Right cardiac atrium (tissue), 5 donors: ENCODE results near the gene LRRC23. TPM values are rescaled to one million over a fixed set of nuclear protein-coding genes. Genes with fewer than 3 reads are reported as not detected.
"Not testable (repeated sequence)": the region's sequence is repeated elsewhere in the genome, so short reads cannot be mapped to it uniquely, and the experiment has no call there.

Source experiments
- ATAC-seq, 2 donors: fragments of 200-7000 bp; cut with Tn5 transposase; one replicate each; pipeline versions ENCODE4 v1.8.0 to v1.9.1; 2020; ENCODE audit warnings: moderate library complexity in 2 of 2, mild to moderate bottlenecking in 1 of 2
- DNase-seq, 3 donors: peaks; one replicate each; pipeline ENCODE4 v3.0.0-alpha.2; 2020
- H3K27ac ChIP-seq: one replicate; pipeline ENCODE4 v1.5.1; 2013; ENCODE audit warnings: mild to moderate bottlenecking, low read length, control low read depth, moderate library complexity
- H3K27me3 ChIP-seq: one replicate; pipeline ENCODE4 v1.6.1; 2013; ENCODE audit not compliant: control insufficient read depth, insufficient read depth
- H3K4me1 ChIP-seq: one replicate; pipeline ENCODE4 v1.6.1; 2013; ENCODE audit warnings: low read length; ENCODE audit not compliant: control insufficient read depth, insufficient read depth
- H3K4me3 ChIP-seq: one replicate; pipeline ENCODE4 v1.5.1; 2013; ENCODE audit warnings: low read length, control low read depth
- H3K9me3 ChIP-seq: one replicate; pipeline ENCODE4 v1.6.1; 2013; ENCODE audit warnings: low read length; ENCODE audit not compliant: control insufficient read depth
- WGBS: extraction: QIAGEN DNeasy Blood & Tissue Kit; methylation state at CpG from one replicate; pipeline ENCODE4 v1.1.7; 2013; 5-methylcytosine and 5-hydroxymethylcytosine counted together
- intact Hi-C, 4 donors: fragments of 100-400 bp; cut with DNase I; formaldehyde crosslinking; loops; one replicate each; pipeline versions ENCODE4 v1.11.0 to v1.14.0; 2022 to 2023
- polyA plus RNA-seq: library from polyadenylated mRNA; stranded (reverse); fragments of 200-250 nt; gene quantifications from one replicate; pipeline ENCODE4 v1.2.3, GENCODE V29; 2013
- total RNA-seq, 4 donors: library from RNA; stranded (reverse); fragmentation: NEBNext Ultra II Directional; extraction: Animal tissue kit (Norgen Biotek cat#: 25700); gene quantifications; one replicate each; pipeline ENCODE4 v1.2.1, GENCODE V29; 2021
- donor health status: healthy with polysubstance abuse.
- donor health status: DM: no; HTN: yes; CAD: no.
- donor health status: DM: no; HTN: no; CAD: no.
- donor health status: DM: no; HTN: yes; CAD: no; lungs with severe emphysema.
- donor health status: DM: yes; HTN: yes; CAD: no.

Gene LRRC23
- total and polyA plus RNA-seq, 5 donors = 11.4 to 15.0 (median 12.7) TPM

DNA sequence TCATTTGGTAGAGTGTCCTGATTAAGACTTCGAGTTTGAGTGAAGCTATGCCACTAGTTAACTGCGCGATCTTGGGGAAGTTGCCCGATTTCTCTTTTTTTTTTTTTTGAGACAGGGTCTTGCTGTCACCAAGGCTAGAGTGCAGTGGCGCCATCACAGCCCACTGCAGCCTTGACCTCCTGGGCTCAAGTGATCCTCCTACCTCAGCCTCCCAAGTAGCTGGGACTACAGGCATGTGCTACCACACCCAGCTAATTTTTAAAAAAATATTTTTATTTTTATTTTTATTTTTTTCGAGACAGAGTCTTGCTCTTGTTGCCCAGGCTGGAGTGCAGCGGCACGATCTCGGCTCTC lies 30.6 kb upstream of the LRRC23 start:
- H3K9me3 ChIP-seq, intact Hi-C loops, H3K4me1 ChIP-seq, H3K27me3 ChIP-seq, ATAC-seq: not testable (repeated sequence)
- DNase-seq = peak in 1 of 3 donors; percentile 60
- peak overlapping the region; percentile 76 for H3K27ac ChIP-seq
- H3K4me3 ChIP-seq = peak overlapping the region; percentile 73
- WGBS = 52% methylated on average over 9 of the region's 9 CpGs

DNA sequence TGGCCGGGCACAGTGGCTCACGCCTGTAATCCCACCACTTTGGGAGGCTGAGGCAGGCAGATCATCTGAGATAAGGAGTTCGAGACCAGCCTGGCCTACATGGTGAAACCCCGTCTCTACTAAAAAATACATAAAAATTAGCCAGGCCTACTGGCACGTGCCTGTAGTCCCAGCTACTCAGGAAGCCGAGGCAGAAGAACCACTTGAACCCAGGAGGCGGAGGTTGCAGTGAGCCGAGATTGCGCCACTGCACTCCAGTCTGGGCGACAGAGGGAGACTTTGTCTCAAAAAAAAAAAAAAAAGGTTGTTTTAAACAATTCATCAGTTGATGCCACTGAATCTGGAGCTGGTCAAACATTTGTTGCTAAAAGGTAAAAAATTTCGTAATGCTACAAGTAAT lies 24.8 kb upstream of the LRRC23 start:
- H3K27ac ChIP-seq, H3K4me1 ChIP-seq, intact Hi-C loops, DNase-seq, ATAC-seq, H3K27me3 ChIP-seq, H3K9me3 ChIP-seq, H3K4me3 ChIP-seq: not testable (repeated sequence)
- WGBS = 88% methylated on average over 11 of the region's 11 CpGs

GRCh38 chr12:6883252-6883651 lies 21.4 kb upstream of the LRRC23 start:
- no peak overlapping the region for H3K27ac ChIP-seq
- intact Hi-C loops = no loop called here
- no peaks in the 10 kb centered on the region for H3K4me1 ChIP-seq
- DNase-seq (no peak), ATAC-seq (no peak)
- no peaks in the 10 kb centered on the region for H3K27me3 ChIP-seq
- 99% methylated on average over 5 of the region's 5 CpGs for WGBS
- no peaks in the 10 kb centered on the region for H3K9me3 ChIP-seq
- no peak overlapping the region for H3K4me3 ChIP-seq

DNA sequence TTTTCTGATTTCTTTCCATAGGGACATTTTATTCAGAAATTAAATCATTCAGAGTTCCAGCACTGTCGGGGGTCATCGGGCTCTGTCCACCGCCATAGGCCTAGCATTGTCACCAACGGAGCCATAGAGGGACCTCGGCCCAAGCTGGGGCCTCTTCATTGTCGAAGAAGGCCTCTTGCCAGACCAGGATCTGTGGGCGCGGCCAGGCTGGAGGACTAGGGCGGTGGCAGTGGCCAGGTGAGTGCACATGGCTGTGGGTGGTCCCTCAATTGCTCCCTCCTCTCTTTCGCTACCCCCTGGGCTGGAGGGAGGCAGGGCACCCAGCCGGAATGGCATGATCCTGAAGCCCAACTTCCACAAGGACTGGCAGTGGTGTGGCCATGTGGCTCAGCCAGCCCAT lies 20.9 kb upstream of the LRRC23 start:
- intact Hi-C loops = no loop called here
- no peaks in the 10 kb centered on the region for H3K4me1 ChIP-seq
- H3K4me3 ChIP-seq = no peak overlapping the region
- H3K27ac ChIP-seq = no peak overlapping the region
- no peaks in the 10 kb centered on the region for H3K9me3 ChIP-seq
- 96% methylated on average over 11 of the region's 11 CpGs for WGBS
- ATAC-seq (no peak), DNase-seq (no peak)
- no peaks in the 10 kb centered on the region for H3K27me3 ChIP-seq

GRCh38 chr12:6884539-6884938 lies 20.1 kb upstream of the LRRC23 start:
- 71% methylated on average over 22 of the region's 22 CpGs for WGBS
- Histone ChIP-seq H3K9me3 (no peaks in the 10 kb centered on the region), H3K27ac (no peak overlapping the region), H3K4me3 (no peak overlapping the region), H3K4me1 (no peaks in the 10 kb centered on the region), H3K27me3 (no peaks in the 10 kb centered on the region)
- DNase-seq (no peak), ATAC-seq (peak in 1 of 2 donors; percentile 24)
- intact Hi-C loops = no loop called here

GRCh38 chr12:6886206-6886999 lies 18.2 kb upstream of the LRRC23 start:
- ATAC-seq, H3K4me3 ChIP-seq, intact Hi-C loops, H3K27me3 ChIP-seq, H3K4me1 ChIP-seq, DNase-seq, H3K27ac ChIP-seq, H3K9me3 ChIP-seq: not testable (repeated sequence)
- 76% methylated on average over 12 of the region's 15 CpGs for WGBS

GRCh38 chr12:6887460-6887859 lies 17.2 kb upstream of the LRRC23 start:
- H3K9me3 ChIP-seq = no peaks in the 10 kb centered on the region

GRCh38 chr12:6888360-6888759 lies 16.3 kb upstream of the LRRC23 start:
- H3K27me3 ChIP-seq = no peaks in the 10 kb centered on the region
- peaks cover 2% of the 10 kb centered on the region for H3K4me1 ChIP-seq
- H3K9me3 ChIP-seq = no peaks in the 10 kb centered on the region
- no peak overlapping the region for H3K4me3 ChIP-seq
- ATAC-seq (no peak), DNase-seq (no peak)
- intact Hi-C loops = no loop called here
- no peak overlapping the region for H3K27ac ChIP-seq
- 89% methylated on average over 2 of the region's 2 CpGs for WGBS

More at GRCh38 chr12:6887460-6887859, 17.2 kb upstream of the LRRC23 start:
- Histone ChIP-seq H3K4me3 (no peak overlapping the region), H3K4me1 (peaks cover 2% of the 10 kb centered on the region), H3K27ac (no peak overlapping the region), H3K27me3 (no peaks in the 10 kb centered on the region)
- intact Hi-C loops = no loop called here
- 82% methylated on average over 8 of the region's 8 CpGs for WGBS
- no peak for DNase-seq
- ATAC-seq = no peak

GRCh38 chr12:6888794-6889193 lies 15.8 kb upstream of the LRRC23 start:
- intact Hi-C loops = not testable (repeated sequence)
- WGBS = 82% methylated on average over 7 of the region's 7 CpGs

GRCh38 chr12:6889775-6890573 lies 14.6 kb upstream of the LRRC23 start:
- H3K4me1 ChIP-seq, intact Hi-C loops, H3K27ac ChIP-seq, H3K4me3 ChIP-seq, ATAC-seq, H3K27me3 ChIP-seq, H3K9me3 ChIP-seq: not testable (repeated sequence)
- DNase-seq = peak in 1 of 3 donors; percentile 59
- WGBS = 93% methylated on average over 21 of the region's 21 CpGs

More at GRCh38 chr12:6888794-6889193, 15.8 kb upstream of the LRRC23 start:
- H3K4me3 ChIP-seq, DNase-seq, H3K27ac ChIP-seq, ATAC-seq, H3K27me3 ChIP-seq, H3K9me3 ChIP-seq, H3K4me1 ChIP-seq: not testable (repeated sequence)
